ENCODE data around the gene ZNF48. TPM values are rescaled to one million over a fixed set of nuclear protein-coding genes. Genes with fewer than 3 reads are reported as not detected.

Gene ZNF48
- total RNA-seq, 1 experiment from 2014 or later = 57.3 TPM

- Histone ChIP-seq H4K20me1 (ENCODE audit: control insufficient read depth, insufficient read depth, insufficient read length) (no peaks in the 10 kb centered on the region), H3K23me2 (ENCODE audit: insufficient read length, low read depth, low read length, poor library complexity, severe bottlenecking) (peaks cover 4% of the 10 kb centered on the region), H2AK5ac (ENCODE audit: insufficient read length, low read length) (no peak overlapping the region), H3K14ac (ENCODE audit: insufficient read depth, low read length) (no peak overlapping the region), H2BK120ac (ENCODE audit: low read depth, low read length, poor library complexity, severe bottlenecking) (no peak overlapping the region), H3K18ac (ENCODE audit: insufficient read length, low read depth, low read length) (no peak overlapping the region), H3K4me1 (ENCODE audit: insufficient read depth, low read length) (no peaks in the 10 kb centered on the region), H3K56ac (ENCODE audit: insufficient read length, low read depth, low read length) (no peak overlapping the region), H2AFZ (ENCODE audit: low read length) (no peak overlapping the region), H3K4me2 (ENCODE audit: insufficient read depth, insufficient read length, low read length) (peak overlapping the region; percentile 67), H3K4ac (ENCODE audit: low read depth, low read length) (no peak overlapping the region), H4K5ac (ENCODE audit: insufficient read length, low read depth, low read length) (no peak overlapping the region), H3K23ac (ENCODE audit: insufficient read length, low read depth, low read length) (no peak overlapping the region), H3T11ph (ENCODE audit: low read length) (no peak overlapping the region), H3K27me3 (ENCODE audit: insufficient read depth, low read length) (no peaks in the 10 kb centered on the region), H3K27ac (ENCODE audit: insufficient read length, low read depth, low read length) (no peak overlapping the region), H3K9ac (ENCODE audit: extremely low read depth, insufficient read length, low read length) (peak overlapping the region; percentile 32), H4K91ac (ENCODE audit: insufficient read length, low read depth, low read length) (no peak overlapping the region), H2BK20ac (ENCODE audit: low read depth, low read length, poor library complexity, severe bottlenecking) (no peak overlapping the region), H3K9me3 (ENCODE audit: control insufficient read depth, low read depth, low read length) (no peaks in the 10 kb centered on the region), H2BK5ac (ENCODE audit: insufficient read length, low read length) (no peak overlapping the region), H2BK15ac (ENCODE audit: low read depth, low read length) (no peak overlapping the region), H4K8ac (replicated peaks; ENCODE audit: insufficient read length, low read depth, low read length) (no peak overlapping the region), H3K79me1 (ENCODE audit: insufficient read depth, low read depth, low read length, poor library complexity, severe bottlenecking) (no peaks in the 10 kb centered on the region), H2BK12ac (ENCODE audit: insufficient read length, low read depth, low read length) (no peak overlapping the region), H3K79me2 (ENCODE audit: insufficient read depth, low read length) (0 out of 2 replicates have a peak, but pooled peaks cover 1% of the 10 kb centered on the region)
- TF ChIP-seq CTCF (conservative IDR thresholded peaks at IDR 0.05) = no peak
- Mint-ChIP-seq H3K27me3 (ENCODE audit: low read depth) (peaks cover 2% of the 10 kb centered on the region; the same call in 1 of the 2 replicates), H3K4me1 (peaks cover 13 to 20% of the 10 kb centered on the region in 2 experiments), H3K27ac (peak overlapping the region; percentile 85 to 96 (median 96); a peak in 6 of 7 replicates), H3K4me3 (peak overlapping the region; percentile 80 to 87), H3K36me3 (ENCODE audit: insufficient read depth in 1 of 3, low read depth in 3 of 3) (peaks cover 9 to 15% (median 11%) of the 10 kb centered on the region in 3 experiments; a peak in 6 of 7 replicates), H3K9me3 (no peaks in the 10 kb centered on the region)
- no CpG with 5 or more reads among the region's 14 CpGs for WGBS (ENCODE audit: extremely low coverage, insufficient read length, low lambda C conversion rate)
- no peak for DNase-seq
Measured at GRCh38 chr16:30406795-30407101, 11.5 kb downstream of the ZNF48 start.
